GM12865 (cell line): ENCODE data around the gene RHBDD1.

Experiments
- DNase-seq: peaks from one replicate; pipeline ENCODE4 v3.0.0; 2010; ENCODE audit warnings: low read depth
- H3K4me3 ChIP-seq: 2 replicates; pipeline ENCODE4 v1.5.1; 2011; ENCODE audit warnings: mild to moderate bottlenecking, low read depth, low read length, control low read depth
- CTCF ChIP-seq: IDR thresholded peaks from 2 replicates; pipeline ENCODE4 v1.5.1; 2011; ENCODE audit warnings: low read length, control low read depth, low read depth, inconsistent platforms; ENCODE audit not compliant: insufficient read depth; ENCODE audit errors: missing control alignments

RHBDD1 gene

GRCh38 chr2:226796012-226796839 lies 39.6 kb upstream of the RHBDD1 start:
- no peak for TF ChIP-seq CTCF
- H3K4me3 ChIP-seq, result no peak overlapping the region

GRCh38 chr2:226796840-226797288 lies 39.0 kb upstream of the RHBDD1 start:
- TF ChIP-seq CTCF, result peak; percentile 38
- DNase-seq, result no peak
- no peak overlapping the region for H3K4me3 ChIP-seq

More at GRCh38 chr2:226796012-226796839, 39.6 kb upstream of the RHBDD1 start:
- no peak for DNase-seq

GRCh38 chr2:226797289-226797988 lies 38.4 kb upstream of the RHBDD1 start:
- H3K4me3 ChIP-seq, result no peak overlapping the region
- DNase-seq, result no peak
- no peak for TF ChIP-seq CTCF

GRCh38 chr2:226797989-226798421 lies 37.8 kb upstream of the RHBDD1 start:
- DNase-seq, result no peak
- no peak for TF ChIP-seq CTCF
- H3K4me3 ChIP-seq, result no peak overlapping the region

- TF ChIP-seq CTCF, result no peak
- H3K4me3 ChIP-seq, result peak overlapping the region; percentile 72
- DNase-seq, result peak; percentile 72
Measured at GRCh38 chr2:226798422-226799210, 37.2 kb upstream of the RHBDD1 start.

- peak; percentile 73 for DNase-seq
- H3K4me3 ChIP-seq, result peak within 1 kb of the TSS; percentile 72
- peak; percentile 50 for TF ChIP-seq CTCF
Measured at GRCh38 chr2:226799211-226799975, 36.5 kb upstream of the RHBDD1 start, which contains the start of gene IRS1. TSS of gene IRS1 (minus strand) at chr2:226799820. CDS start at chr2:226798738, 1,082 bp downstream.
